CD14-positive monocyte (primary cell): ENCODE data around the gene SPTBN4. TPM values are rescaled to one million over a fixed set of nuclear protein-coding genes. Genes with fewer than 3 reads are reported as not detected.
A peak's percentile ranks its signal among the peaks of the same experiment; 100 is the strongest.

ENCODE experiments used
- DNase-seq, 3 donors: peaks; one replicate each; pipeline ENCODE4 v3.0.0-alpha.2; 2011 to 2022
- H2AFZ ChIP-seq: 2 replicates; pipeline ENCODE4 v1.6.0; 2012; ENCODE audit warnings: mild to moderate bottlenecking, low read depth, low read length, inconsistent platforms; ENCODE audit not compliant: insufficient read depth, poor library complexity, severe bottlenecking
- H3K27ac ChIP-seq, 2 donors: 1 replicate in 1 of 2; 2 replicates in 1 of 2; pipeline ENCODE4 v1.5.1; 2012 to 2013; ENCODE audit warnings: low read length in 2 of 2, control low read depth in 1 of 2, inconsistent platforms in 1 of 2, low read depth in 1 of 2, mild to moderate bottlenecking in 1 of 2
- H3K27me3 ChIP-seq, 2 donors: one replicate each; pipeline versions ENCODE4 v1.6.0 to v1.6.1; 2011 to 2013; ENCODE audit warnings: low read length in 2 of 2; ENCODE audit not compliant: control insufficient read depth in 2 of 2, insufficient read depth in 2 of 2
- H3K36me3 ChIP-seq, 2 donors: replicated peaks in 1 of 2; 1 replicate in 1 of 2; 2 replicates in 1 of 2; pipeline versions ENCODE4 v1.5.1 to v1.6.1; 2012 to 2013; ENCODE audit warnings: low read length in 2 of 2, control low read depth in 1 of 2, inconsistent platforms in 1 of 2, mild to moderate bottlenecking in 1 of 2; ENCODE audit not compliant: insufficient read depth in 2 of 2, control insufficient read depth in 1 of 2
- H3K4me1 ChIP-seq, 2 donors: 1 replicate in 1 of 2; 2 replicates in 1 of 2; pipeline versions ENCODE4 v1.5.1 to v1.6.1; 2012 to 2013; ENCODE audit warnings: low read length in 2 of 2, control low read depth in 1 of 2, inconsistent platforms in 1 of 2, mild to moderate bottlenecking in 1 of 2, moderate library complexity in 1 of 2; ENCODE audit not compliant: insufficient read depth in 2 of 2, control insufficient read depth in 1 of 2
- H3K4me2 ChIP-seq: replicated peaks from 2 replicates; pipeline ENCODE3; 2012; ENCODE audit warnings: low read length, moderate library complexity, mild to moderate bottlenecking; ENCODE audit not compliant: poor library complexity, severe bottlenecking; ENCODE audit errors: extremely low read depth
- H3K4me3 ChIP-seq, 3 experiments: fragments of 200-600 bp in 1 of 3; sonication (generic) in 1 of 3; replicated peaks in 1 of 3; 1 replicate in 2 of 3; 2 replicates in 1 of 3; pipeline ENCODE4 v1.5.1; 2011 to 2013; ENCODE audit warnings: low read length in 3 of 3, mild to moderate bottlenecking in 3 of 3, control low read depth in 2 of 3, low read depth in 2 of 3, inconsistent platforms in 1 of 3, moderate library complexity in 1 of 3
- H3K79me2 ChIP-seq: 2 replicates; pipeline ENCODE4 v1.6.0; 2012; ENCODE audit warnings: mild to moderate bottlenecking, control low read depth, inconsistent platforms, low read length, moderate library complexity; ENCODE audit not compliant: insufficient read depth
- H3K9ac ChIP-seq: 2 replicates; pipeline ENCODE4 v1.6.0; 2017; ENCODE audit warnings: low read length, mild to moderate bottlenecking; ENCODE audit not compliant: insufficient read depth, poor library complexity, severe bottlenecking
- H3K9me3 ChIP-seq, 2 donors: replicated peaks in 1 of 2; 1 replicate in 1 of 2; 2 replicates in 1 of 2; pipeline versions ENCODE4 v1.5.1 to v1.6.1; 2012 to 2013; ENCODE audit warnings: low read length in 2 of 2, control low read depth in 1 of 2; ENCODE audit not compliant: control insufficient read depth in 1 of 2, insufficient read depth in 1 of 2
- H4K20me1 ChIP-seq: 2 replicates; pipeline ENCODE4 v1.6.0; 2012; ENCODE audit warnings: mild to moderate bottlenecking, low read length, control low read depth, moderate library complexity; ENCODE audit not compliant: insufficient read depth
- H3K27ac Mint-ChIP-seq, 7 donors: one replicate each; pipeline ENCODE4 v1.8.0; 2020; ENCODE audit warnings: mild to moderate bottlenecking in 7 of 7, mixed read lengths in 7 of 7, moderate library complexity in 6 of 7, inconsistent platforms in 2 of 7
- H3K27me3 Mint-ChIP-seq, 3 donors: one replicate each; pipeline ENCODE4 v1.8.0; 2021 to 2022; ENCODE audit warnings: low read depth in 3 of 3, mild to moderate bottlenecking in 3 of 3, mixed read lengths in 3 of 3, moderate library complexity in 3 of 3, inconsistent platforms in 1 of 3
- H3K36me3 Mint-ChIP-seq, 2 donors: one replicate each; pipeline ENCODE4 v1.8.0; 2020; ENCODE audit warnings: mixed read lengths in 2 of 2, inconsistent platforms in 1 of 2, mild to moderate bottlenecking in 1 of 2
- H3K4me1 Mint-ChIP-seq: one replicate; pipeline ENCODE4 v1.8.0; 2020; ENCODE audit warnings: mild to moderate bottlenecking, mixed read lengths
- H3K4me3 Mint-ChIP-seq, 2 donors: one replicate each; pipeline ENCODE4 v1.8.0; 2020; ENCODE audit warnings: mild to moderate bottlenecking in 2 of 2, mixed read lengths in 2 of 2, moderate library complexity in 1 of 2
- H3K9me3 Mint-ChIP-seq, 7 donors: one replicate each; pipeline ENCODE4 v1.8.0; 2020 to 2022; ENCODE audit warnings: mixed read lengths in 7 of 7, mild to moderate bottlenecking in 6 of 7, moderate library complexity in 6 of 7, inconsistent platforms in 2 of 7
- WGBS: methylation state at CpG from one replicate; pipeline ENCODE4 v1.1.5; 2013; ENCODE audit warnings: missing lambda C conversion rate; ENCODE audit not compliant: insufficient coverage; 5-methylcytosine and 5-hydroxymethylcytosine counted together
- intact Hi-C, 2 donors: fragments of 100-400 bp; cut with micrococcal nuclease; formaldehyde crosslinking; loops; one replicate each; pipeline versions ENCODE4 v1.15.0 to v1.15.1; 2023
- polyA plus RNA-seq, 3 donors: library from polyadenylated mRNA; depleted of rRNA in 1 of 3; unstranded in 2 of 3; stranded (reverse) in 1 of 3; fragments of 300-500 nt in 2 of 3; fragments of >200 nt in 1 of 3; fragmentation: Illumina TruSeq in 2 of 3; gene quantifications; 1 replicate in 2 of 3; 2 replicates in 1 of 3; pipeline ENCODE4 v1.2.3, GENCODE V29; 2012 to 2021
- TF ChIP-seq, protein P1 (sequence below): fragments of 200-600 bp; IDR thresholded peaks from one replicate; pipeline ENCODE4 v1.8.0; 2022; ENCODE audit warnings: antibody characterized with exemption, mild to moderate bottlenecking

The SPTBN4 gene
- polyA plus RNA-seq, 3 donors = 0.07 TPM; not detected in 2

GRCh38 chr19:40607311-40608239 is 140.8 kb downstream of the SPTBN4 start:
- peaks cover 8 to 62% of the 10 kb centered on the region in 2 donors for H3K27me3 ChIP-seq
- Mint-ChIP-seq H3K4me3 (peak overlapping the region in 1 of 2 donors; percentile 91), H3K27ac (no peak overlapping the region), H3K27me3 (peaks cover 54 to 82% (median 66%) of the 10 kb centered on the region in 3 donors), H3K9me3 (peaks cover 3 to 16% (median 9%) of the 10 kb centered on the region in 7 donors), H3K4me1 (peaks cover 71% of the 10 kb centered on the region), H3K36me3 (peaks cover 0 to 19% of the 10 kb centered on the region in 2 donors)
- H3K9ac ChIP-seq = no peak overlapping the region
- TF ChIP-seq, protein P1, sequence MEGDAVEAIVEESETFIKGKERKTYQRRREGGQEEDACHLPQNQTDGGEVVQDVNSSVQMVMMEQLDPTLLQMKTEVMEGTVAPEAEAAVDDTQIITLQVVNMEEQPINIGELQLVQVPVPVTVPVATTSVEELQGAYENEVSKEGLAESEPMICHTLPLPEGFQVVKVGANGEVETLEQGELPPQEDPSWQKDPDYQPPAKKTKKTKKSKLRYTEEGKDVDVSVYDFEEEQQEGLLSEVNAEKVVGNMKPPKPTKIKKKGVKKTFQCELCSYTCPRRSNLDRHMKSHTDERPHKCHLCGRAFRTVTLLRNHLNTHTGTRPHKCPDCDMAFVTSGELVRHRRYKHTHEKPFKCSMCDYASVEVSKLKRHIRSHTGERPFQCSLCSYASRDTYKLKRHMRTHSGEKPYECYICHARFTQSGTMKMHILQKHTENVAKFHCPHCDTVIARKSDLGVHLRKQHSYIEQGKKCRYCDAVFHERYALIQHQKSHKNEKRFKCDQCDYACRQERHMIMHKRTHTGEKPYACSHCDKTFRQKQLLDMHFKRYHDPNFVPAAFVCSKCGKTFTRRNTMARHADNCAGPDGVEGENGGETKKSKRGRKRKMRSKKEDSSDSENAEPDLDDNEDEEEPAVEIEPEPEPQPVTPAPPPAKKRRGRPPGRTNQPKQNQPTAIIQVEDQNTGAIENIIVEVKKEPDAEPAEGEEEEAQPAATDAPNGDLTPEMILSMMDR = no peak
- peaks cover 52 to 65% of the 10 kb centered on the region in 2 donors for H3K4me1 ChIP-seq
- no peaks in the 10 kb centered on the region for H3K9me3 ChIP-seq
- no peaks in the 10 kb centered on the region for H3K36me3 ChIP-seq
- peaks cover 8% of the 10 kb centered on the region for H4K20me1 ChIP-seq
- WGBS = 74% methylated on average over 31 of the region's 31 CpGs
- no peak overlapping the region for H3K4me2 ChIP-seq
- no peak overlapping the region for H2AFZ ChIP-seq
- H3K79me2 ChIP-seq = no peaks in the 10 kb centered on the region
- no peak for DNase-seq
- H3K4me3 ChIP-seq = no peak overlapping the region
- intact Hi-C loops = loop anchor here in 1 of 2 donors (10.0 kb wide), 1 partner anchor 303 kb away; no protein-coding TSS in a partner anchor
- H3K27ac ChIP-seq = no peak overlapping the region

GRCh38 chr19:40608240-40608621 is 141.4 kb downstream of the SPTBN4 start:
- Histone ChIP-seq H3K36me3 (no peaks in the 10 kb centered on the region), H3K9ac (no peak overlapping the region), H3K4me3 (no peak overlapping the region), H3K27me3 (peaks cover 2 to 55% of the 10 kb centered on the region in 2 donors), H3K27ac (no peak overlapping the region), H3K9me3 (no peaks in the 10 kb centered on the region), H3K4me2 (no peak overlapping the region), H3K79me2 (no peaks in the 10 kb centered on the region), H2AFZ (no peak overlapping the region), H3K4me1 (peaks cover 55 to 65% of the 10 kb centered on the region in 2 donors), H4K20me1 (peaks cover 8% of the 10 kb centered on the region)
- intact Hi-C loops = loop anchor here in 1 of 2 donors (10.0 kb wide), 1 partner anchor 303 kb away; no protein-coding TSS in a partner anchor
- Mint-ChIP-seq H3K4me3 (peak overlapping the region in 1 of 2 donors; percentile 91), H3K27me3 (peaks cover 47 to 75% (median 60%) of the 10 kb centered on the region in 3 donors), H3K4me1 (peaks cover 68% of the 10 kb centered on the region), H3K27ac (no peak overlapping the region), H3K9me3 (peaks cover 3 to 13% (median 8%) of the 10 kb centered on the region in 7 donors), H3K36me3 (peaks cover 0 to 15% of the 10 kb centered on the region in 2 donors)
- DNase-seq = no peak
- WGBS = 97% methylated on average over 13 of the region's 14 CpGs
- TF ChIP-seq, protein P1 = no peak
